Measurements from ENCODE around the gene EPAS1. TPM values are rescaled to one million over a fixed set of nuclear protein-coding genes. Genes with fewer than 3 reads are reported as not detected.

Gene EPAS1
- total RNA-seq, 1 donor from 2014 or later = 205 TPM

GRCh38 chr2:46332686-46333281, 35.6 kb downstream of the EPAS1 start:
- Histone ChIP-seq H3K9me3 (replicated peaks) (no peaks in the 10 kb centered on the region), H3K27me3 (ENCODE audit: low read depth) (no peaks in the 10 kb centered on the region), H3K4me3 (no peak overlapping the region), H3K4me1 (peaks cover 100% of the 10 kb centered on the region), H3K36me3 (no peaks in the 10 kb centered on the region), H3K27ac (replicated peaks) (peak overlapping the region; percentile 87)
- no peak for DNase-seq
- intact Hi-C loops (cut with micrococcal nuclease) = no loop called here
- TF ChIP-seq CTCF (IDR thresholded peaks at IDR 0.05; ENCODE audit: borderline replicate concordance) = no peak

DNA sequence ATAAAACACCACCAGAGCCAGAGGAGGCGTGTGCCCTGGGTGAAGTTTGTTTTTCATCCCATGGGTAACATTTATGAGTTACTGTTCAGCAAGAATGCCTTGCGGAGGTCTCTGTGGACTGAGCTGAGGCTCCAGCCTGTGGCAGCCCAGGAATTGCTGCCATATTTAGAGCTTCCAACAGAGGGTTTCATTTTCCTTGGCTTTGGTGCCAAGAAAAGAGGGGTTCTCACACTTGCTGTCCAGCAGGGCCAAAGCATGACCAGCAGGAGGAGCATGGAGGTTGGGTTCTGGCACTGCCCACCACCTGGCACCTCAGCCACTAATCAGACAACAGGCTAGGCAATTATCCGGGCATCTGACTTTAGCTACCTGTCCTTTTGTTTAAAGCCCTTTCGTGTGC, 36.7 kb downstream of the EPAS1 start:
- Histone ChIP-seq H3K27ac (replicated peaks) (peak overlapping the region; percentile 87), H3K9me3 (replicated peaks) (no peaks in the 10 kb centered on the region), H3K4me1 (peaks cover 100% of the 10 kb centered on the region), H3K27me3 (ENCODE audit: low read depth) (no peaks in the 10 kb centered on the region), H3K36me3 (no peaks in the 10 kb centered on the region), H3K4me3 (peak overlapping the region; percentile 54)
- TF ChIP-seq CTCF (IDR thresholded peaks at IDR 0.05; ENCODE audit: borderline replicate concordance) = peak; percentile 45
- intact Hi-C loops (cut with micrococcal nuclease) = no loop called here
- DNase-seq = no peak

DNA sequence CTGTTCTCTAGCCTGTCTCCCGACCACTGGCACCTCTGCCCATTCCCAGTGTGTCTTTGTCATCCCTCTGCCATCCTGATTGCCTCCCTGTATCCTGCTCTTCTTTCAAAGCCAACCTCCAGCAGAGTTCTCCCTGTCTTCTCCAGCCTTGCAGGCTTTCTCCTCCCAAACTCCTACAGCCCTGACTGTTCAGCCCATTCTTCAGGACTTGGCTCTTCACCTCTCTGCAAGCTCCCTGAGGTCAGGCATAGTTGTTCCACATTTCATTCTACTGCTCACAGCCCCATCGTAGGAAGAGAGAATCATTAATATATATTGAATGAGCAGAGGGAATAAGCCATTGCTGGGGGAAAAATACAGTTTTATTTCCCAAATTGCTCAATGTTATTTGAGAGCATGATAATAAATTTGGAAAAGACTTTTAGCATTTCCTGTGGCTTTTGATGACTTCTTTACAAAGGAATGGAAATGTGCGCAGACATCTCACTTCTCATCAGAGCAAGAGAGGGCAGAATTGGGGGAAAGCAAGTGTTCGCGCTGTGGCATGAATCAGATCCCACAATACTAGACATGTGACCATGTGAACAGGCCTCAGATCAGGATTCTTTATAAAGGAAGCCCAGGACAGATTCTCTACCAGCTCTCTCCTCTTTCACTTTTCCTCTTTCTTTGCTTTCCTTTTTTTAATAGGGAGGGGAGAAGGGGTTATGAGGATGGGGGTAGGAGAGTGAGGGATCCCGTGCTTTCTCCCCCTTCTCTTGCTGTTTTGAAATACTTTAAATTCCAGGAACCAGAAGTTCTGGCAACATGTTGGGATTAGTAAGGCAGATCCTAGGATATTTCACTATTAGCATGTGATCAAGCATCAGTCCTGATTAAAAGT, 37.4 kb downstream of the EPAS1 start:
- H3K4me3 ChIP-seq = peak overlapping the region; percentile 54
- H3K9me3 ChIP-seq (replicated peaks) = no peaks in the 10 kb centered on the region
- H3K27me3 ChIP-seq (ENCODE audit: low read depth) = no peaks in the 10 kb centered on the region
- no peak for TF ChIP-seq CTCF (IDR thresholded peaks at IDR 0.05; ENCODE audit: borderline replicate concordance)
- peak overlapping the region; percentile 87 for H3K27ac ChIP-seq (replicated peaks)
- intact Hi-C loops (cut with micrococcal nuclease) = no loop called here
- no peaks in the 10 kb centered on the region for H3K36me3 ChIP-seq
- peaks cover 100% of the 10 kb centered on the region for H3K4me1 ChIP-seq
- DNase-seq = no peak

GRCh38 chr2:46335391-46336282, 38.4 kb downstream of the EPAS1 start:
- Histone ChIP-seq H3K27ac (replicated peaks) (peak overlapping the region; percentile 87), H3K4me3 (peak overlapping the region; percentile 54), H3K9me3 (replicated peaks) (no peaks in the 10 kb centered on the region), H3K36me3 (no peaks in the 10 kb centered on the region), H3K27me3 (ENCODE audit: low read depth) (no peaks in the 10 kb centered on the region), H3K4me1 (peaks cover 100% of the 10 kb centered on the region)
- peak; percentile 38 for DNase-seq
- TF ChIP-seq CTCF (IDR thresholded peaks at IDR 0.05; ENCODE audit: borderline replicate concordance) = no peak
- intact Hi-C loops (cut with micrococcal nuclease) = no loop called here

- intact Hi-C loops (cut with micrococcal nuclease) = no loop called here
- H3K36me3 ChIP-seq = no peaks in the 10 kb centered on the region
- peak overlapping the region; percentile 87 for H3K27ac ChIP-seq (replicated peaks)
- H3K4me1 ChIP-seq = peaks cover 100% of the 10 kb centered on the region
- no peak for TF ChIP-seq CTCF (IDR thresholded peaks at IDR 0.05; ENCODE audit: borderline replicate concordance)
- H3K27me3 ChIP-seq (ENCODE audit: low read depth) = no peaks in the 10 kb centered on the region
- peak overlapping the region; percentile 54 for H3K4me3 ChIP-seq
- H3K9me3 ChIP-seq (replicated peaks) = no peaks in the 10 kb centered on the region
- no peak for DNase-seq
Observed at GRCh38 chr2:46336283-46336959, 39.2 kb downstream of the EPAS1 start.

Measured in left ventricle myocardium inferior (tissue), 1 donor.